Esophagus (tissue), 2 donors: ENCODE data around the gene C16orf74. TPM values are rescaled to one million over a fixed set of nuclear protein-coding genes. Genes with fewer than 3 reads are reported as not detected.

ENCODE experiments used
- H3K27ac ChIP-seq, 2 donors: one replicate each; pipeline ENCODE4 v1.5.1; 2013; ENCODE audit warnings: low read depth in 2 of 2, mild to moderate bottlenecking in 2 of 2, inconsistent platforms in 1 of 2, low read length in 1 of 2, moderate library complexity in 1 of 2
- H3K27me3 ChIP-seq, 2 donors: one replicate each; pipeline ENCODE4 v1.6.1; 2013; ENCODE audit warnings: low read length in 2 of 2, control low read depth in 1 of 2, mild to moderate bottlenecking in 1 of 2; ENCODE audit not compliant: insufficient read depth in 2 of 2, control insufficient read depth in 1 of 2
- H3K36me3 ChIP-seq, 2 donors: one replicate each; pipeline ENCODE4 v1.6.1; 2013; ENCODE audit warnings: low read length in 1 of 2; ENCODE audit not compliant: control insufficient read depth in 2 of 2, insufficient read depth in 2 of 2
- H3K4me1 ChIP-seq, 2 donors: one replicate each; pipeline ENCODE4 v1.6.1; 2013; ENCODE audit warnings: low read length in 1 of 2; ENCODE audit not compliant: control insufficient read depth in 2 of 2, insufficient read depth in 2 of 2
- H3K4me3 ChIP-seq, 2 donors: one replicate each; pipeline ENCODE4 v1.5.1; 2013; ENCODE audit warnings: low read length in 2 of 2, mild to moderate bottlenecking in 2 of 2, low read depth in 1 of 2, moderate library complexity in 1 of 2
- H3K9me3 ChIP-seq, 2 donors: one replicate each; pipeline ENCODE4 v1.6.1; 2013; ENCODE audit warnings: mild to moderate bottlenecking in 2 of 2, low read depth in 1 of 2, low read length in 1 of 2, moderate library complexity in 1 of 2; ENCODE audit not compliant: control insufficient read depth in 2 of 2, insufficient read depth in 1 of 2
- WGBS, 2 donors: extraction: QIAGEN DNeasy Blood & Tissue Kit; methylation state at CpG; one replicate each; pipeline ENCODE4 v1.1.7; 2013; 5-methylcytosine and 5-hydroxymethylcytosine counted together
- polyA plus RNA-seq, 2 donors: library from polyadenylated mRNA; stranded (reverse); fragments of 200-250 nt; gene quantifications; one replicate each; pipeline ENCODE4 v1.2.3, GENCODE V29; 2013
- donor health status: healthy with polysubstance abuse.
- donor health status: Bipolar disorder and iron deficiency.

The C16orf74 gene
- polyA plus RNA-seq, 2 donors, result 9.7 to 19.0 TPM

DNA sequence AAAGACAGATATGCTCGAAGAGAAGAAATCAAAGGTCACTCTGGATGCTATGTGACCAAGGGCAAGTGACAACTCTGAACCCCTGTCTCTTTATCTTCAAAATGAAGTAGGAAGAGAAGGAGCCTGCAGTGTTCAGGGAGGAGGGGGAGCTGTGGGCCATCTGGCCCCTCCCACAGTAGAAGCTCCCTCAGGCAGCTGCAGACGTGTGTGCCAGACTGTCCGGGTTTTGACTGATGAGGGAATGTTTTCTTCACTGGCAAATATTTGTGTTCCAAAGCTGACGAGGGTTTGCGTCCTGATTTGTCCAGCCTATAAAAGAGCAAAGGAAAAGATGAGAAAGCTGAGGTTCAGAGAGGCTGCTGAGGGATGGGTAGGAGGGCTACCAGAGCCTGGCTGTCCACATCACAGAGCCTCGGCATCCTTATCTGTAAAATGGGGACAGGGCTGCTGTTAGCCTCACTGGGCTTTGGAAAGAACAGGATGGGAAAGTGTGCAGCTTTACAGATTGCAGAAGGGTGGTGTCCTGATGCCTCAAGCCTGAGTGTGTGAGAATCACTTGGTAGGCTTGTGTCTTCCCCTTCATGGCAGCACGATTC lies 60.3 kb downstream of the C16orf74 start:
- Histone ChIP-seq H3K36me3 (no peaks in the 10 kb centered on the region), H3K4me1 (peaks cover 0 to 3% of the 10 kb centered on the region in 2 donors), H3K27me3 (no peaks in the 10 kb centered on the region), H3K9me3 (no peaks in the 10 kb centered on the region), H3K4me3 (no peak overlapping the region), H3K27ac (no peak overlapping the region)
- 32 to 39% methylated on average over 7 of the region's 7 CpGs for WGBS, 2 donors

GRCh38 chr16:85689950-85690320 lies 61.0 kb downstream of the C16orf74 start:
- Histone ChIP-seq H3K4me1 (peaks cover 0 to 3% of the 10 kb centered on the region in 2 donors), H3K27me3 (no peaks in the 10 kb centered on the region), H3K27ac (no peak overlapping the region), H3K4me3 (no peak overlapping the region), H3K9me3 (no peaks in the 10 kb centered on the region), H3K36me3 (no peaks in the 10 kb centered on the region)
- 53 to 65% methylated on average over 9 of the region's 9 CpGs for whole genome bisulfite sequencing, 2 donors

DNA sequence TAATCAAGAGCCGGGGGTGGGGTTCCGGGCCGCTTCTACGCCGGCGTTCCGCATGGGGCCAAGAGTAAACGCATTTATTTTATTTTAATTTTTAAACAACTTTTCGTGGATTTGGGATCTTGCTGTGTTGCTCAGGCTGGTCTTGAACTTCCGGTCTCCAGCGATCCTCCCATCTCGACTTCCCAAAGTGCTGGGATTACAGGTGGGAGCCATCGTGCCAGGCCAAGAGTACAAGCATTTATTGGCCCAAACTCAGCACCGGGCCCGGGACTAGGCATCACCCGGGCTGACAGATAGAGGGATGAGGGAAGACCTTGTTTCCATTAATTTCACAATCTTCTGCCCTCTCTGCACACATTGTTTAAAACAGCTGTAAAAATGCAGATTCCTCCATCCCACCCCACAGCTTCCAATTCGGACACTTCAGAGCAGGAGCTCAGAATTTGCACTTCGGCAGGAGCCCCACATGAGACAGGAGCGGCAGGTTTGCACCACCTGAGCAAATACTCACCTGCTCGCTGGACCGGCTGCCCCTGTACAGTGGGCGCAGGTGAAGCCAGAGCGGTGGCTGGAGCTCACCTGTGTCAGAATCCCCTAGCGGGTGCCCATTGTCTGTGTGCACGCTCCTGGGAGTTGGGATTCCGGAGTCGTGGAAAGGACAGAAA lies 61.5 kb downstream of the C16orf74 start:
- Histone ChIP-seq H3K9me3 (no peaks in the 10 kb centered on the region), H3K4me3 (peak overlapping the region in 1 of 2 donors; percentile 29), H3K36me3 (no peaks in the 10 kb centered on the region), H3K4me1 (peaks cover 0 to 3% of the 10 kb centered on the region in 2 donors), H3K27me3 (no peaks in the 10 kb centered on the region), H3K27ac (no peak overlapping the region)
- 30 to 34% methylated on average over 26 to 27 of the region's 27 CpGs for whole genome bisulfite sequencing, 2 donors

GRCh38 chr16:85688586-85689284 lies 62.2 kb downstream of the C16orf74 start, which contains the start of gene GINS2:
TSS of gene GINS2 (minus strand) at chr16:85688954. CDS start at chr16:85688898, 56 bp downstream.
- no peak within 1 kb of the TSS for H3K27ac ChIP-seq

DNA sequence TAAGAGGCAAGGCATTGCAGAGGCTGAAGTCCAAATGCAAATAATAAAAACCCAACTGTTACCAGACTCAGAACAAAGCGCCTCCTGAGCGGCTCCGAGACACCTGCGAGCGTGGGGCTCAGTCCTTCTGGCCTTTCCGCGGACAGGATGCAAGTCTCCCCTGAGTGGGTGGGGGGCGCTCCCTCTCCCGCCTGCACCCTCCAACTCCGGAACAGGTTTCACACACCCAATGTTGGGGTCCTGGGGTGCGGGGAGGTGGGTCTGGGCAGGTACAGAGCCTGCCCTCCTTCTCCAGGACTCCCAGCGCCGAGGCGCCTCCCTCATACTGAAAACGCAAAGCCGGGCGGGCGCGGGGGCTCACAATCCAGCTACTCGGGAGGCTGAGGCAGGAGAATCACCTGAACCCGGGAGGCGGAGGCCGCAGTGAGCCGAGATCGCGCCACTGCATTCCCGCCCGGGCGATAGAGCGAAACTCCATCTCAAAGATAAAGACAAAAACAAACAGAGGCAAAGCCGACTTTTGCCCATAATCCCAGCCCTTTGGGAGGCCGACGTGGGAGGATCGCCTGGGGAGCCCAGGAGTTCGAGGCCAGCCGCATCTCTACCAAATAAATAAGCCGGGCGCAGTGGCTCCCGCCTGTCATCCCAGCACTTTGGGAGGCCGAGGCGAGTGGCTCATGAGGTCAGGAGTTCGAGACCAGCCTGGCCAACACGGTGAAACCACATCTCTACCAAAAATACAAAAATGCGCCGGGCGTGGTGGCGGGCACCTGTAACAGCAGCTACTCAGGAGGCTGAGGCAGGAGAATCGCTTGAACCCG lies 63.0 kb downstream of the C16orf74 start:
- Histone ChIP-seq H3K27me3 (no peaks in the 10 kb centered on the region), H3K4me3 (peak overlapping the region; percentile 63 to 65), H3K36me3 (no peaks in the 10 kb centered on the region), H3K9me3 (no peaks in the 10 kb centered on the region), H3K27ac (no peak overlapping the region), H3K4me1 (peaks cover 0 to 3% of the 10 kb centered on the region in 2 donors)
- WGBS, 2 donors, result 69 to 74% methylated on average over 49 of the region's 49 CpGs

More at GRCh38 chr16:85688586-85689284, 62.2 kb downstream of the C16orf74 start, which contains the start of gene GINS2:
- Histone ChIP-seq H3K36me3 (no peaks in the 10 kb centered on the region), H3K9me3 (no peaks in the 10 kb centered on the region), H3K4me3 (peak within 1 kb of the TSS; percentile 63 to 65), H3K4me1 (peaks cover 0 to 3% of the 10 kb centered on the region in 2 donors), H3K27me3 (no peaks in the 10 kb centered on the region)
- WGBS, 2 donors, result 1% methylated on average over 68 to 86 of the region's 86 CpGs

DNA sequence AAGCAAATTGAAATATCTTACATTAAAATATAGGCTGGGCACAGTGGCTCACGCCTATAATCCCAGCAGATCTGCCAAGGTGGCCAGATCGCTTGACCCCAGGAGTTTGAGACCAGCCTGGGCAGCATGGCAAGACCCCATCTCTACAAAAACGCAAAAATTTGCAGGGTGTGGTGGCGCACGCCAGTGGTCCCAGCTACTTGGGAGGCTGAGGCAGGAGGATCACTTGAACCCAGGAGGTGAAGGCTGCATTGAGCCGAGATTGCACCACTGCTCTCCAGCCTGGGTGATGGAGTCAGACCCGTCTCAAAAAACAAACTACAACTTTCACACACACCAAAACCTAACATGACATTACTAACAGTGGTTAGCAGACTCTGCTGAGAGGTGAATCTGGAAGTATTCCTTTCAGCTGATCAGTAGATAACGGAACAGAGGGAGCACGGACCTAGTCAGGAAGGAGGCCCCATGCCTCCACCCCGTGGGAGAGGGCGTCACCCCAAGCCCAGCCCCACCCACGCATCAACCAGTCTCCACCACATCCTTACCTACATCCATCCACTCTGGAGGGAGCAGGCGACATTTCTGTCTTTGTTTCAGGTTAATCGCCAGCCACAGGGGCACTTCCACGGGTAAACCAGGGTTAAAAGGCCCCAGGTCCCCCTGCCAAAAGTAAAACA lies 63.8 kb downstream of the C16orf74 start:
- H3K9me3 ChIP-seq, result no peaks in the 10 kb centered on the region
- 72 to 79% methylated on average over 15 of the region's 15 CpGs for WGBS, 2 donors
- H3K27me3 ChIP-seq, result no peaks in the 10 kb centered on the region
- H3K4me1 ChIP-seq, result peaks cover 0 to 3% of the 10 kb centered on the region in 2 donors
- H3K36me3 ChIP-seq, result no peaks in the 10 kb centered on the region
- no peak overlapping the region for H3K4me3 ChIP-seq
- H3K27ac ChIP-seq, result no peak overlapping the region

DNA sequence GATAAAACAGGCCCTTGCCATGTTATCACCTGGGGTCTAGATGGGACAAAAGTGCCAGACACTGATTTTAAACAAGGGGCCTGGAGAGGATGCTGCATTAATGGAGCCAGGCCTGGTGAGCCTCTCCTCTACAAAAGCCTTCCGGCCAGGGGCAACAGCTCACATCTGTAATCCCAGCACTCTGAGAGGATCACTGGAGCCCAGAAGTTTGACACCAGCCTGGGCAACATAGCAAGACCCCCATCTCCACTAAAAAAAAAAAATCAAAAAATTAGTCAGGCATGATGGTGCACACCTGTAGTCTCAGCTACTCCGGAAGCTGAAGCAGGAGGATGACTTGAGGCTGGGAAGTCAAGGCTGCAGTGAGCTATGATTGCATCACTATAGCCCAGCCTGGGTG lies 65.6 kb downstream of the C16orf74 start:
- H3K4me3 ChIP-seq, result no peak overlapping the region
- H3K27ac ChIP-seq, result no peak overlapping the region
- no peaks in the 10 kb centered on the region for H3K9me3 ChIP-seq
- no peaks in the 10 kb centered on the region for H3K36me3 ChIP-seq
- H3K4me1 ChIP-seq, result peaks cover 0 to 3% of the 10 kb centered on the region in 2 donors
- no peaks in the 10 kb centered on the region for H3K27me3 ChIP-seq
- 94 to 98% methylated on average over 2 of the region's 2 CpGs for WGBS, 2 donors

- H3K9me3 ChIP-seq, result no peaks in the 10 kb centered on the region
- H3K4me1 ChIP-seq, result peaks cover 0 to 3% of the 10 kb centered on the region in 2 donors
- H3K27ac ChIP-seq, result no peak overlapping the region
- H3K36me3 ChIP-seq, result peaks cover 1 to 2% of the 10 kb centered on the region in 2 donors
- H3K4me3 ChIP-seq, result no peak overlapping the region
- no peaks in the 10 kb centered on the region for H3K27me3 ChIP-seq
These were observed 67.5 kb downstream of the C16orf74 start for GRCh38 chr16:85683363-85683762.

DNA sequence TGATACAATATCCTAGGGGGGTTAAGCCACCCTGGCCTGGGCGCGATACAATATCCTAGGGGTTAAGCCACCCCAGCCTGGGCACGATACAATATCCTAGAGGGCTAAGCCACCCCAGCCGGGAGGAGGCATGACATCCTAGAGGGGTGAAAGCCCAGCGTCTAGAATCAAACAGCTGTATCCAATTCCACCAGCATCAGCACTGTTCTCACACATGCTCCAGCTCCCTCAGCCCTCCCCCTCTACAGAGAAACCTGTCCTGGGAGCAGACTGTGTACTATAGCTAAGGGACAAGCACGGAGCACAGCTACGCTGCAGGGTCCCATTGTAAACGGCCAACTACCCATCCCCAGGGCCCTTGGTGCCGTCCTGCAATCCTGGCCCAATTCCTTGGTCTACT lies 68.4 kb downstream of the C16orf74 start:
- Histone ChIP-seq H3K36me3 (peaks cover 2 to 3% of the 10 kb centered on the region in 2 donors), H3K9me3 (no peaks in the 10 kb centered on the region), H3K27ac (no peak overlapping the region), H3K27me3 (no peaks in the 10 kb centered on the region), H3K4me1 (no peaks in the 10 kb centered on the region), H3K4me3 (no peak overlapping the region)
- 89 to 92% methylated on average over 9 of the region's 9 CpGs for WGBS, 2 donors
